H9 (cell line): ENCODE data around the gene PPP1R9A. TPM values are rescaled to one million over a fixed set of nuclear protein-coding genes. Genes with fewer than 3 reads are reported as not detected.

Source experiments
- DNase-seq: peaks from one replicate; pipeline ENCODE4 v3.0.0-alpha.2; 2017
- H2AFZ ChIP-seq: one replicate; pipeline ENCODE4 v1.6.1; 2013; ENCODE audit warnings: mild to moderate bottlenecking, low read length, control low read depth, moderate library complexity
- H2AK5ac ChIP-seq: 2 replicates; pipeline ENCODE4 v1.6.1; 2013; ENCODE audit warnings: low read length, control low read depth, mixed read lengths; ENCODE audit not compliant: insufficient read length
- H2BK120ac ChIP-seq: one replicate; pipeline ENCODE4 v1.6.1; 2013; ENCODE audit warnings: low read depth, mild to moderate bottlenecking, low read length, control low read depth, inconsistent platforms; ENCODE audit not compliant: poor library complexity, severe bottlenecking
- H2BK12ac ChIP-seq: 2 replicates; pipeline ENCODE4 v1.6.1; 2013; ENCODE audit warnings: low read length, control low read depth, mixed read lengths, low read depth; ENCODE audit not compliant: insufficient read length
- H2BK15ac ChIP-seq: 2 replicates; pipeline ENCODE4 v1.6.1; 2013; ENCODE audit warnings: low read depth, low read length, control low read depth
- H2BK20ac ChIP-seq: one replicate; pipeline ENCODE4 v1.6.1; 2013; ENCODE audit warnings: low read depth, mild to moderate bottlenecking, low read length, control low read depth, inconsistent platforms; ENCODE audit not compliant: poor library complexity, severe bottlenecking
- H2BK5ac ChIP-seq: 2 replicates; pipeline ENCODE4 v1.6.1; 2013; ENCODE audit warnings: low read length, control low read depth, mixed read lengths; ENCODE audit not compliant: insufficient read length
- H3K14ac ChIP-seq: 2 replicates; pipeline ENCODE4 v1.6.1; 2013; ENCODE audit warnings: low read length, control low read depth; ENCODE audit not compliant: insufficient read depth
- H3K18ac ChIP-seq: 2 replicates; pipeline ENCODE4 v1.6.1; 2013; ENCODE audit warnings: low read depth, mild to moderate bottlenecking, mixed read lengths, low read length, control low read depth; ENCODE audit not compliant: insufficient read length
- H3K23ac ChIP-seq: 2 replicates; pipeline ENCODE4 v1.6.1; 2013; ENCODE audit warnings: low read length, control low read depth, mixed read lengths, low read depth; ENCODE audit not compliant: insufficient read length
- H3K23me2 ChIP-seq: 2 replicates; pipeline ENCODE4 v1.6.1; 2013; ENCODE audit warnings: low read depth, mild to moderate bottlenecking, mixed read lengths, low read length, control low read depth; ENCODE audit not compliant: insufficient read length, poor library complexity, severe bottlenecking
- H3K27ac ChIP-seq: 2 replicates; pipeline ENCODE4 v1.5.1; 2013; ENCODE audit warnings: low read length, control low read depth, mixed read lengths, low read depth; ENCODE audit not compliant: insufficient read length
- H3K27me3 ChIP-seq: 2 replicates; pipeline ENCODE4 v1.6.1; 2013; ENCODE audit warnings: low read length, control low read depth, inconsistent platforms; ENCODE audit not compliant: insufficient read depth
- H3K4ac ChIP-seq: 2 replicates; pipeline ENCODE4 v1.6.1; 2013; ENCODE audit warnings: low read depth, mild to moderate bottlenecking, control low read depth, inconsistent platforms, low read length, moderate library complexity
- H3K4me1 ChIP-seq: 2 replicates; pipeline ENCODE4 v1.6.1; 2013; ENCODE audit warnings: low read length, control low read depth, inconsistent platforms; ENCODE audit not compliant: insufficient read depth
- H3K4me2 ChIP-seq: 2 replicates; pipeline ENCODE4 v1.6.1; 2013; ENCODE audit warnings: low read length, control low read depth, mixed read lengths; ENCODE audit not compliant: insufficient read length, insufficient read depth
- H3K56ac ChIP-seq: 2 replicates; pipeline ENCODE4 v1.6.1; 2013; ENCODE audit warnings: low read depth, mild to moderate bottlenecking, mixed read lengths, low read length, control low read depth; ENCODE audit not compliant: insufficient read length
- H3K79me1 ChIP-seq: 2 replicates; pipeline ENCODE4 v1.6.1; 2013; ENCODE audit warnings: low read depth, mild to moderate bottlenecking, moderate library complexity, low read length, control low read depth, inconsistent platforms; ENCODE audit not compliant: insufficient read depth, poor library complexity, severe bottlenecking
- H3K79me2 ChIP-seq: 2 replicates; pipeline ENCODE4 v1.6.1; 2013; ENCODE audit warnings: low read length, control low read depth, inconsistent platforms; ENCODE audit not compliant: insufficient read depth
- H3K9ac ChIP-seq: 2 replicates; pipeline ENCODE4 v1.6.1; 2013; ENCODE audit warnings: low read length, control low read depth, mixed read lengths; ENCODE audit not compliant: insufficient read length; ENCODE audit errors: extremely low read depth
- H3K9me3 ChIP-seq: one replicate; pipeline ENCODE4 v1.6.1; 2013; ENCODE audit warnings: low read depth, low read length, inconsistent platforms; ENCODE audit not compliant: control insufficient read depth
- H3T11ph ChIP-seq: one replicate; pipeline ENCODE4 v1.6.1; 2013; ENCODE audit warnings: mild to moderate bottlenecking, low read length, control low read depth, inconsistent platforms
- H4K20me1 ChIP-seq: one replicate; pipeline ENCODE4 v1.6.1; 2013; ENCODE audit not compliant: control insufficient read depth, insufficient read length, insufficient read depth
- H4K5ac ChIP-seq: 2 replicates; pipeline ENCODE4 v1.6.1; 2013; ENCODE audit warnings: low read depth, mild to moderate bottlenecking, mixed read lengths, low read length, control low read depth; ENCODE audit not compliant: insufficient read length
- H4K8ac ChIP-seq: replicated peaks from 2 replicates; pipeline ENCODE4 v1.6.1; 2013; ENCODE audit warnings: low read length, control low read depth, mixed read lengths, low read depth; ENCODE audit not compliant: insufficient read length
- H4K91ac ChIP-seq: 2 replicates; pipeline ENCODE4 v1.6.1; 2013; ENCODE audit warnings: low read depth, mild to moderate bottlenecking, moderate library complexity, mixed read lengths, low read length, control low read depth; ENCODE audit not compliant: insufficient read length
- H3K27ac Mint-ChIP-seq, 3 experiments: 2 replicates in 2 of 3; 3 replicates in 1 of 3; pipeline ENCODE4 v1.8.0; 2020 to 2021; ENCODE audit warnings: mixed read lengths in 3 of 3, mild to moderate bottlenecking in 1 of 3, moderate library complexity in 1 of 3
- H3K27me3 Mint-ChIP-seq: 2 replicates; pipeline ENCODE4 v1.8.0; 2021; ENCODE audit warnings: low read depth, mild to moderate bottlenecking, moderate library complexity, mixed read lengths
- H3K36me3 Mint-ChIP-seq, 3 experiments: 2 replicates in 2 of 3; 3 replicates in 1 of 3; pipeline ENCODE4 v1.8.0; 2020 to 2021; ENCODE audit warnings: low read depth in 3 of 3, mixed read lengths in 3 of 3; ENCODE audit not compliant: insufficient read depth in 1 of 3
- H3K4me1 Mint-ChIP-seq, 2 experiments: 2 replicates each; pipeline ENCODE4 v1.8.0; 2020; ENCODE audit warnings: mixed read lengths in 2 of 2
- H3K4me3 Mint-ChIP-seq, 2 experiments: 2 replicates in 1 of 2; 3 replicates in 1 of 2; pipeline ENCODE4 v1.8.0; 2020 to 2021; ENCODE audit warnings: mild to moderate bottlenecking in 2 of 2, mixed read lengths in 2 of 2, moderate library complexity in 1 of 2
- H3K9me3 Mint-ChIP-seq, 2 experiments: 2 replicates in 1 of 2; 3 replicates in 1 of 2; pipeline ENCODE4 v1.8.0; 2020; ENCODE audit warnings: mild to moderate bottlenecking in 2 of 2, mixed read lengths in 2 of 2, moderate library complexity in 1 of 2
- CTCF ChIP-seq: fragments of 200-600 bp; sonication (generic); conservative IDR thresholded peaks from 3 replicates; pipeline ENCODE4 v1.8.0; 2021; ENCODE audit warnings: antibody characterized with exemption, mild to moderate bottlenecking
- WGBS: extraction: QIAGEN DNeasy Blood & Tissue Kit; methylation state at CpG from one replicate; pipeline ENCODE4 v1.1.7; 2013; ENCODE audit warnings: missing lambda C conversion rate, low lambda C conversion rate, mixed read lengths; ENCODE audit not compliant: insufficient read length; ENCODE audit errors: extremely low coverage; 5-methylcytosine and 5-hydroxymethylcytosine counted together
- total RNA-seq: library from RNA; stranded (reverse); gene quantifications from 2 replicates; pipeline ENCODE4 v1.2.1, GENCODE V29; 2021

Gene PPP1R9A
- total RNA-seq, 1 experiment from 2014 or later = 17.0 TPM

- Histone ChIP-seq H3K9ac (no peak overlapping the region), H3K23me2 (no peaks in the 10 kb centered on the region), H3K4me1 (no peaks in the 10 kb centered on the region), H3K27me3 (no peaks in the 10 kb centered on the region), H4K5ac (no peak overlapping the region), H3K9me3 (no peaks in the 10 kb centered on the region), H3K14ac (no peak overlapping the region; the same call in 1 of the 2 replicates), H3K23ac (no peak overlapping the region), H4K8ac (no peak overlapping the region), H3K18ac (no peak overlapping the region), H3K4me2 (no peak overlapping the region), H3K4ac (no peak overlapping the region), H2BK20ac (no peak overlapping the region), H3T11ph (no peak overlapping the region), H2BK5ac (no peak overlapping the region), H2BK15ac (no peak overlapping the region), H2AK5ac (no peak overlapping the region), H3K79me2 (no peaks in the 10 kb centered on the region), H2BK120ac (no peak overlapping the region), H4K20me1 (no peaks in the 10 kb centered on the region), H3K27ac (no peak overlapping the region), H2BK12ac (no peak overlapping the region), H4K91ac (no peak overlapping the region), H3K79me1 (no peaks in the 10 kb centered on the region), H2AFZ (no peak overlapping the region), H3K56ac (no peak overlapping the region)
- TF ChIP-seq CTCF = no peak
- Mint-ChIP-seq H3K4me1 (peaks cover 5 to 6% of the 10 kb centered on the region in 2 experiments; a peak in 1 of 4 replicates), H3K4me3 (no peak overlapping the region), H3K9me3 (no peaks in the 10 kb centered on the region), H3K36me3 (no peaks in the 10 kb centered on the region), H3K27ac (no peak overlapping the region), H3K27me3 (no peaks in the 10 kb centered on the region; the same call in 1 of the 2 replicates)
- no peak for DNase-seq
- WGBS = no CpG with 5 or more reads among the region's 9 CpGs
Measured at GRCh38 chr7:95303013-95303905, 395.9 kb downstream of the PPP1R9A start.
